D721Med (cell line): ENCODE results near the gene FAT1.

Experiments
- DNase-seq: peaks from one replicate; pipeline ENCODE4 v3.0.0; 2011; ENCODE audit warnings: low spot score; ENCODE audit not compliant: insufficient read length
- FAIRE-seq: peaks from 2 replicates; lab custom pipeline; 2011; peaks lifted over from hg19 to GRCh38; lab: Jason Lieb, UNC
- CTCF ChIP-seq: IDR thresholded peaks from 2 replicates; pipeline ENCODE4 v1.5.1; 2012; ENCODE audit warnings: mild to moderate bottlenecking, control low read depth; ENCODE audit not compliant: insufficient read depth; ENCODE audit errors: missing control alignments

FAT1 gene

GRCh38 chr4:186695392-186695791, 28.3 kb downstream of the FAT1 start:
- TF ChIP-seq CTCF: no peak
- FAIRE-seq (no peak), DNase-seq (no peak)

GRCh38 chr4:186693894-186694293, 29.8 kb downstream of the FAT1 start:
- TF ChIP-seq CTCF: no peak
- FAIRE-seq (no peak), DNase-seq (no peak)

GRCh38 chr4:186693159-186693815, 30.4 kb downstream of the FAT1 start:
- FAIRE-seq (no peak), DNase-seq (no peak)
- no peak for TF ChIP-seq CTCF

- DNase-seq (no peak), FAIRE-seq (no peak)
- TF ChIP-seq CTCF: no peak
Observed at GRCh38 chr4:186691396-186691795, 32.3 kb downstream of the FAT1 start.

GRCh38 chr4:186689476-186689875, 34.2 kb downstream of the FAT1 start:
- FAIRE-seq: no peak
- no peak for TF ChIP-seq CTCF
- DNase-seq: no peak

GRCh38 chr4:186688150-186688943, 35.3 kb downstream of the FAT1 start:
- DNase-seq: no peak
- no peak for FAIRE-seq
- no peak for TF ChIP-seq CTCF

GRCh38 chr4:186687265-186687664, 36.4 kb downstream of the FAT1 start:
- FAIRE-seq: no peak
- no peak for TF ChIP-seq CTCF

More at GRCh38 chr4:186687265-186687664, 36.4 kb downstream of the FAT1 start:
- no peak for DNase-seq
